Esophagus squamous epithelium (tissue), 5 donors: ENCODE measurements around the gene NOTUM. TPM values are rescaled to one million over a fixed set of nuclear protein-coding genes. Genes with fewer than 3 reads are reported as not detected.

Source experiments
- DNase-seq: peaks from one replicate; lab custom pipeline; 2025; lab: John Stamatoyannopoulos, UW
- H3K27ac ChIP-seq, 4 donors: fragments of 200-600 bp; sonication (generic); one replicate each; pipeline ENCODE4 v1.5.1; 2016 to 2019; ENCODE audit warnings: mild to moderate bottlenecking in 1 of 4
- H3K27me3 ChIP-seq, 4 donors: fragments of 200-600 bp; sonication (generic); 1 replicate in 3 of 4; 2 replicates in 1 of 4; pipeline versions ENCODE4 v1.5.1 to v1.6.0; 2017 to 2021; ENCODE audit warnings: antibody characterized with exemption in 1 of 4
- H3K36me3 ChIP-seq, 3 donors: fragments of 200-600 bp; sonication (generic); one replicate each; pipeline ENCODE4 v1.5.1; 2016 to 2019
- H3K4me1 ChIP-seq, 3 donors: fragments of 200-600 bp; sonication (generic); one replicate each; pipeline ENCODE4 v1.5.1; 2017 to 2019
- H3K4me3 ChIP-seq, 4 donors: fragments of 200-600 bp; sonication (generic); 1 replicate in 3 of 4; 2 replicates in 1 of 4; pipeline ENCODE4 v1.5.1; 2016 to 2019; ENCODE audit warnings: mild to moderate bottlenecking in 2 of 4, moderate library complexity in 1 of 4
- H3K9me3 ChIP-seq, 3 donors: fragments of 200-600 bp; sonication (generic); one replicate each; pipeline ENCODE4 v1.5.1; 2016 to 2019
- CTCF ChIP-seq, 6 experiments: fragments of 450-650 bp in 4 of 6; fragments of 200-600 bp in 2 of 6; sonication (generic) in 2 of 6; IDR thresholded peaks; one replicate each; pipeline ENCODE4 v1.5.1; 2016 to 2019; ENCODE audit warnings: antibody characterized with exemption in 6 of 6, mild to moderate bottlenecking in 4 of 6, moderate library complexity in 4 of 6
- POLR2A ChIP-seq, 4 donors: fragments of 450-650 bp; IDR thresholded peaks; one replicate each; pipeline ENCODE4 v1.6.1; 2017; ENCODE audit warnings: antibody characterized with exemption in 4 of 4, mild to moderate bottlenecking in 4 of 4, moderate library complexity in 3 of 4
- WGBS, 2 donors: methylation state at CpG; one replicate each; pipeline ENCODE4 v1.1.5; 2018; 5-methylcytosine and 5-hydroxymethylcytosine counted together
- intact Hi-C: fragments of 100-400 bp; cut with DNase I; formaldehyde crosslinking; loops from one replicate; pipeline ENCODE4 v1.15.0; 2022
- total RNA-seq, 4 donors: library from RNA; depleted of rRNA; stranded (reverse); fragments of >200 nt; gene quantifications; one replicate each; pipeline ENCODE4 v1.1.0, GENCODE V29; 2016
- donor health status: DM: yes; HTN: yes; CAD: no.

The NOTUM gene
- total RNA-seq, 4 donors from 2014 or later: 0.11 to 0.94 (median 0.19) TPM; not detected in 1

DNA sequence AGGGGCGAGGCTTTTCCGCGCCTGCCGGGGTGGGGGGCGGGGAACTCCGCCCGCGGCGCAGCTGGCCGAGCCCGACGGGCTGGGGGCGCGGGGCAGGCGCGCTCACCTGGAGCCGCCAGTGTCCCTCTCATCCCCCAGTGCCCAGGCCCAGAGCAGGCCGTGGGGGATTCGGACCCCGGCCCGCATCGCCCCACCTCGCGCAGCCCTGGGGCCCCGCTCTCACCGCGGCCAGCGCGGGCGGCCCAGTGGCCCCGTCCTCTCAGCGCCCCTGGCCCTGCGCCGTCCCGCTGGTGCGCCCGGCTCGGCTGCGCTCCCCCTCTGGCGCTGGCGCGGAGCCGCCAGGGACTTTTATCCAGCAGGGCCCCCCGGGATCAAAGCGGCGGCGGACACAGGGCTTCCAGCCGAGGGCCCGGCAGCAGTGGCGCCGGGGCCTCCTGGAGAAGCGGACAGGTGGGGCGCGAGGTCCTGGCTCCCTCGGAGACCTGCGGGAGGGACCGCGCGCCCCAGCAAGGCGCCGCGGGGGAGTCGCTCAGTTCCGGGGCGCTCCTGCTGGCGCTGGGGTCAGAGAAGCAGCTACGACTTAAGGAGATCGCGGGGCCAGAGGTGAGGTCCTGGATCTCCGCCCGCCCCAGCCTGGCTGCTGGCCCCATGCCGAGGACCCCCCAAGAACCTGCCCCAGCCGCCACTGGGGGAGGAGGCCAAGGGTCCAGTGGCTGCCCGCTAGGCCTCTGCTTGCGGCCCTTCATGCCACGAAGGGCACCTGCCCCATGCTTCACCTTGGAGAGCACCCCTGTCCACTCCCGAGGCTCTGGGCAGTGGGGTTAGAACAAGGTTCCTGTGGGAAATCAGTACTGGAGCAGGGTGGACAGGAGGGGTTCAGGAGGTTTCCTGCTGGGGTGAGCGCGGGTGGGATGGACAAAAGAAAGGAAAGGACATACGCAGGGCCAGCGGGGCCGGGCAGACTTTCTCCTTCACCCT, 823 bp upstream of the NOTUM start:
- peaks cover 17 to 93% (median 24%) of the 10 kb centered on the region in 4 donors for H3K27me3 ChIP-seq
- H3K27ac ChIP-seq: no peak overlapping the region
- no peak for DNase-seq
- H3K4me1 ChIP-seq: peaks cover 13 to 54% (median 35%) of the 10 kb centered on the region in 3 donors
- intact Hi-C loops: no loop called here
- H3K36me3 ChIP-seq: no peaks in the 10 kb centered on the region
- H3K4me3 ChIP-seq: peak overlapping the region in 2 of 4 donors; percentile 45 to 72
- no peaks in the 10 kb centered on the region for H3K9me3 ChIP-seq
- no peak for TF ChIP-seq POLR2A (IDR thresholded peaks at IDR 0.05)
- no peak for TF ChIP-seq CTCF (IDR thresholded peaks at IDR 0.05)
- 73 to 74% methylated on average over 5 to 9 of the region's 82 CpGs for WGBS, 2 donors

GRCh38 chr17:81960130-81960958, 643 bp downstream of the NOTUM start:
- intact Hi-C loops: no loop called here
- Histone ChIP-seq H3K27ac (no peak overlapping the region), H3K27me3 (peaks cover 17 to 88% (median 24%) of the 10 kb centered on the region in 4 donors), H3K36me3 (no peaks in the 10 kb centered on the region), H3K4me3 (peak overlapping the region; percentile 29 to 72 (median 42)), H3K9me3 (no peaks in the 10 kb centered on the region), H3K4me1 (peaks cover 12 to 45% (median 32%) of the 10 kb centered on the region in 3 donors)
- 6% methylated on average over 12 of the region's 98 CpGs; no CpG with 5 or more reads in 1 of the 2 donors for WGBS, 2 donors
- DNase-seq: no peak
- no peak for TF ChIP-seq POLR2A (IDR thresholded peaks at IDR 0.05)
- no peak for TF ChIP-seq CTCF (IDR thresholded peaks at IDR 0.05)

- Histone ChIP-seq H3K27me3 (peaks cover 17 to 95% (median 24%) of the 10 kb centered on the region in 4 donors), H3K36me3 (no peaks in the 10 kb centered on the region), H3K4me1 (peaks cover 12 to 44% (median 32%) of the 10 kb centered on the region in 3 donors), H3K4me3 (peak overlapping the region; percentile 29 to 72 (median 42)), H3K9me3 (no peaks in the 10 kb centered on the region), H3K27ac (no peak overlapping the region)
- TF ChIP-seq CTCF (IDR thresholded peaks at IDR 0.05) (peak; percentile 30 to 99 (median 96)), POLR2A (IDR thresholded peaks at IDR 0.05) (no peak)
- intact Hi-C loops: loop anchor here (2.0 to 10.0 kb wide), 2 partner anchors 63 to 195 kb away; partner anchors contain the start of genes CENPX and LRRC45
- DNase-seq: no peak
- WGBS, 2 donors: no CpG with 5 or more reads among the region's 112 CpGs
These were observed 1.4 kb downstream of the NOTUM start for GRCh38 chr17:81959362-81960129.

- no peaks in the 10 kb centered on the region for H3K36me3 ChIP-seq
- H3K4me3 ChIP-seq: peak overlapping the region in 2 of 4 donors; percentile 45 to 72
- TF ChIP-seq CTCF (IDR thresholded peaks at IDR 0.05) (no peak), POLR2A (IDR thresholded peaks at IDR 0.05) (no peak)
- H3K4me1 ChIP-seq: peaks cover 12 to 44% (median 32%) of the 10 kb centered on the region in 3 donors
- intact Hi-C loops: loop anchor here (2.0 to 10.0 kb wide), 2 partner anchors 64 to 196 kb away; partner anchors contain the start of genes CENPX and LRRC45
- no peak overlapping the region for H3K27ac ChIP-seq
- WGBS, 2 donors: 56 to 68% methylated on average over 3 to 5 of the region's 15 CpGs
- no peak for DNase-seq
- H3K27me3 ChIP-seq: peaks cover 17 to 95% (median 24%) of the 10 kb centered on the region in 4 donors
- no peaks in the 10 kb centered on the region for H3K9me3 ChIP-seq
These were observed 2.2 kb downstream of the NOTUM start for GRCh38 chr17:81958633-81959342.
